SU-DHL-6 (cell line): ENCODE results near the gene SPINK14.

ENCODE experiments used
- H2AFZ ChIP-seq: fragments of 200-600 bp; sonication (generic); 2 replicates; pipeline ENCODE4 v1.6.1; 2014; ENCODE audit warnings: low read depth, mild to moderate bottlenecking, moderate library complexity, mixed read lengths, antibody characterized with exemption, low read length; ENCODE audit not compliant: severe bottlenecking
- H3F3A ChIP-seq: fragments of 200-600 bp; shearing (Covaris generic); 2 replicates; pipeline ENCODE4 v1.6.0; 2016; ENCODE audit warnings: antibody characterized with exemption, mild to moderate bottlenecking; ENCODE audit not compliant: insufficient read depth
- H3K27ac ChIP-seq: fragments of 200-600 bp; sonication (generic); 2 replicates; pipeline ENCODE4 v1.5.1; 2016; ENCODE audit warnings: low read depth, mild to moderate bottlenecking, low read length, moderate library complexity, mixed read lengths
- H3K27me3 ChIP-seq: fragments of 200-600 bp; sonication (generic), shearing (Covaris generic); 2 replicates; pipeline ENCODE4 v1.6.0; 2014; ENCODE audit warnings: mild to moderate bottlenecking, low read length
- H3K36me3 ChIP-seq: fragments of 200-600 bp; sonication (generic); 2 replicates; pipeline ENCODE4 v1.6.1; 2014; ENCODE audit warnings: mild to moderate bottlenecking, low read length, mixed read lengths
- H3K4me2 ChIP-seq: fragments of 300-600, 200-600 bp; shearing (Covaris generic), sonication (generic); 2 replicates; pipeline ENCODE4 v1.6.0; 2014; ENCODE audit warnings: low read length, low read depth, mild to moderate bottlenecking; ENCODE audit not compliant: poor library complexity, severe bottlenecking
- H3K4me3 ChIP-seq: fragments of 200-600 bp; sonication (generic); 2 replicates; pipeline ENCODE4 v1.5.1; 2014; ENCODE audit warnings: antibody characterized with exemption, low read length, mild to moderate bottlenecking, mixed read lengths; ENCODE audit not compliant: insufficient read depth, poor library complexity, severe bottlenecking
- H3K79me2 ChIP-seq: fragments of 200-600 bp; sonication (generic); 2 replicates; pipeline ENCODE4 v1.6.1; 2014; ENCODE audit warnings: mild to moderate bottlenecking, low read length, moderate library complexity; ENCODE audit not compliant: insufficient read depth
- H3K9ac ChIP-seq: fragments of 200-600 bp; sonication (generic); 2 replicates; pipeline ENCODE4 v1.7.0; 2014; ENCODE audit warnings: mild to moderate bottlenecking, low read length
- H3K9me2 ChIP-seq: fragments of 200-600 bp; sonication (generic); replicated peaks from 2 replicates; pipeline ENCODE4 v1.6.1; 2014; ENCODE audit warnings: low read length; ENCODE audit not compliant: insufficient read depth
- H3K9me3 ChIP-seq: fragments of 200-600 bp; sonication (generic); 2 replicates; pipeline ENCODE4 v1.6.1; 2014; ENCODE audit warnings: low read length, mixed read lengths; ENCODE audit not compliant: insufficient read depth
- H4K20me1 ChIP-seq: fragments of 200-600 bp; sonication (generic); 2 replicates; pipeline ENCODE4 v1.6.1; 2014; ENCODE audit warnings: low read depth, mild to moderate bottlenecking, antibody characterized with exemption, low read length, moderate library complexity, mixed read lengths
- EZH2phosphoT487 ChIP-seq: fragments of 200-600 bp; sonication (generic), shearing (Covaris generic); conservative IDR thresholded peaks from 2 replicates; pipeline ENCODE4 v1.6.1; 2018; ENCODE audit warnings: mild to moderate bottlenecking, antibody characterized with exemption, low read length, moderate library complexity, mixed read lengths
- TF ChIP-seq, protein P1 (sequence below): fragments of 200-600 bp; sonication (generic); IDR thresholded peaks from one replicate; pipeline ENCODE4 v1.5.1; 2017; ENCODE audit warnings: antibody characterized with exemption, mild to moderate bottlenecking, low read length, moderate library complexity; ENCODE audit not compliant: insufficient read depth, poor library complexity, severe bottlenecking

Gene SPINK14

DNA sequence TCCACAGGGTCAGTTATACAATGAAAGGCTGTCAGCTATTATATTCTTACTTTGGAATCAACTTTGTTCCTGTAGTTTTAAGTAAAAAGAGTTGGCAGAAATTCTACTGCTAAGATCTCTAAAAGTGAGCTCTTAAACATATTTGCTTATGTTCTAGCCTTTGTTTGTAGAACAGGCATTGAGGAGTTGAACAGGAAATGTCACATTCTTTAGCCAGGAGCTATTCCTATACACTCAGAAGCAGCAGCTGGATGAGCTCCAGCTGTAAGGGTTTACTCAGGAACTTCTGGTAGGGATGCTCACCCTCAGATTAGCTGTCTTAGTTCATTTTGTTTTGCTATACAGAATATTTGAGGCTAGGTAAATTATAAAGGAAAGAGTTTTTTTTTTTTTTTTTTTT, 22.4 kb upstream of the SPINK14 start:
- no peak for TF ChIP-seq EZH2phosphoT487
- TF ChIP-seq, protein P1, sequence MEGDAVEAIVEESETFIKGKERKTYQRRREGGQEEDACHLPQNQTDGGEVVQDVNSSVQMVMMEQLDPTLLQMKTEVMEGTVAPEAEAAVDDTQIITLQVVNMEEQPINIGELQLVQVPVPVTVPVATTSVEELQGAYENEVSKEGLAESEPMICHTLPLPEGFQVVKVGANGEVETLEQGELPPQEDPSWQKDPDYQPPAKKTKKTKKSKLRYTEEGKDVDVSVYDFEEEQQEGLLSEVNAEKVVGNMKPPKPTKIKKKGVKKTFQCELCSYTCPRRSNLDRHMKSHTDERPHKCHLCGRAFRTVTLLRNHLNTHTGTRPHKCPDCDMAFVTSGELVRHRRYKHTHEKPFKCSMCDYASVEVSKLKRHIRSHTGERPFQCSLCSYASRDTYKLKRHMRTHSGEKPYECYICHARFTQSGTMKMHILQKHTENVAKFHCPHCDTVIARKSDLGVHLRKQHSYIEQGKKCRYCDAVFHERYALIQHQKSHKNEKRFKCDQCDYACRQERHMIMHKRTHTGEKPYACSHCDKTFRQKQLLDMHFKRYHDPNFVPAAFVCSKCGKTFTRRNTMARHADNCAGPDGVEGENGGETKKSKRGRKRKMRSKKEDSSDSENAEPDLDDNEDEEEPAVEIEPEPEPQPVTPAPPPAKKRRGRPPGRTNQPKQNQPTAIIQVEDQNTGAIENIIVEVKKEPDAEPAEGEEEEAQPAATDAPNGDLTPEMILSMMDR, result no peak
- Histone ChIP-seq H3K79me2 (no peaks in the 10 kb centered on the region), H3K36me3 (no peaks in the 10 kb centered on the region), H3K27me3 (no peaks in the 10 kb centered on the region; the same call in 1 of the 2 replicates), H3K9me2 (no peaks in the 10 kb centered on the region), H3F3A (no peaks in the 10 kb centered on the region), H3K4me2 (no peak overlapping the region), H3K9ac (no peak overlapping the region), H3K9me3 (no peaks in the 10 kb centered on the region), H4K20me1 (no peaks in the 10 kb centered on the region), H3K4me3 (no peak overlapping the region), H3K27ac (no peak overlapping the region), H2AFZ (no peak overlapping the region)

DNA sequence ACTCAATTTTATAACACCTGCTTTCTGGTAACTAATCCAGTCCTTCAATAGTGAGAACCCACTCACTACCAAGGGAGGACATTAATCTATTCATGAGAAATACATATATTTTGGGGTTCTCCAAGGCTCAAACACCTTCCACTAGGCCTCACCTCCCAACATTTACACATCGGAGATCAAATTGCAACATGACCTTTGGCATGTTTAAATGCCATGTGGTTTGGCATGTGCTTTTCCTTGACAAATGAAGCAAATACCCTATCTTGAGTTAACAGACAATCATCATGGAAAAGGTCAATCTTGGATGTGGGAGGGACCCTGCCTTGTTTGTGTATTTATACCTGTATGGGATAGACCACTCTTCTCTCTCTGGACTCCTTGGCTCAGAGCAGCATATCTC, 21.9 kb upstream of the SPINK14 start:
- H3K27ac ChIP-seq, result no peak overlapping the region
- H2AFZ ChIP-seq, result no peak overlapping the region
- H3K9me2 ChIP-seq, result no peaks in the 10 kb centered on the region
- H3K9me3 ChIP-seq, result no peaks in the 10 kb centered on the region
- H3F3A ChIP-seq, result no peaks in the 10 kb centered on the region
- no peak for TF ChIP-seq EZH2phosphoT487
- TF ChIP-seq, protein P1, result no peak
- H3K4me3 ChIP-seq, result no peak overlapping the region
- no peaks in the 10 kb centered on the region for H3K79me2 ChIP-seq
- H3K4me2 ChIP-seq, result no peak overlapping the region
- no peaks in the 10 kb centered on the region; the same call in 1 of the 2 replicates for H3K27me3 ChIP-seq
- H3K36me3 ChIP-seq, result no peaks in the 10 kb centered on the region
- H3K9ac ChIP-seq, result no peak overlapping the region
- H4K20me1 ChIP-seq, result no peaks in the 10 kb centered on the region

DNA sequence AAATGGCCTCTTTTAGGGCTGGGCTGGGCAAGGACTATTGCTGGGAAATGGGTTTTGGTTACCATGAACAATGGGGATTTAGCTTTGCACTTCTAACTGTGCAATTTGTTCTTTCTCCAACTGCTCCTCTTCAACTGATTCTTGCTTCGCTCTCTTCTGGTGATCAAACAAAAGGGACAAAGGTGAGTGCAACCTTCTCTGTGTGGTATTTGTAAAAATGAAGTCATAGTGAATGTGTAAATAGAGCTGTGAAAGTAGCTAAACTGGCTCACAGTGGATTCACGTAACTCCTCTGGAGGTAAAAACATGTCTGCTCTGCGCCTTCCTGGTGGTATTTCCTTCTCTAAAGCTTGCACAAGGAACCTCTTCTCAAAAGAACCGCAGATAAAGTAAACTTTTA, 20.9 kb upstream of the SPINK14 start:
- TF ChIP-seq EZH2phosphoT487, result no peak
- H3F3A ChIP-seq, result no peaks in the 10 kb centered on the region
- H3K36me3 ChIP-seq, result no peaks in the 10 kb centered on the region
- no peaks in the 10 kb centered on the region; the same call in 1 of the 2 replicates for H3K27me3 ChIP-seq
- no peak overlapping the region for H3K9ac ChIP-seq
- H3K4me2 ChIP-seq, result no peak overlapping the region
- H3K9me2 ChIP-seq, result no peaks in the 10 kb centered on the region
- H3K79me2 ChIP-seq, result no peaks in the 10 kb centered on the region
- no peaks in the 10 kb centered on the region for H3K9me3 ChIP-seq
- H2AFZ ChIP-seq, result no peak overlapping the region
- H3K4me3 ChIP-seq, result no peak overlapping the region
- H4K20me1 ChIP-seq, result no peaks in the 10 kb centered on the region
- H3K27ac ChIP-seq, result no peak overlapping the region

DNA sequence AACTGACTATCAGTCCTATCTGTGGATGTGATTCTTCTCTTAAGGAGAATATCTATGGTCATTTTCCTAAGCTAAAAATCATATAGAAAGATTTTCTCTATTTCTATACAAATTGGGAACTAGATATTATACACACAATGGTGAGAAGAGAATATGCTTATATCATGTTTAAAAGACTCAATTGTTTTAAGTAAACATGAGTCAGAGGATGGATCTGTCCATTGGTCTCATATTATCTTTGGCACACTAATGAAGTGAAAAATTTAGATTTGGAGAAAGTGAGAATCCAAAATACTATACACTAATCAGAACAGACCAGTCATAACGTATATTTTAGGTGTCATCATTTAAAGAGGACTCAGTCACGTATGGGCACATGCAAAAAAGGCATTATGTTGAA, 16.5 kb upstream of the SPINK14 start:
- Histone ChIP-seq H3K9ac (no peak overlapping the region), H4K20me1 (no peaks in the 10 kb centered on the region), H3K27ac (no peak overlapping the region), H3K9me2 (no peaks in the 10 kb centered on the region), H3K9me3 (no peaks in the 10 kb centered on the region), H3K4me2 (no peak overlapping the region), H3K36me3 (no peaks in the 10 kb centered on the region), H2AFZ (no peak overlapping the region), H3F3A (no peaks in the 10 kb centered on the region), H3K79me2 (no peaks in the 10 kb centered on the region), H3K27me3 (no peaks in the 10 kb centered on the region; the same call in 1 of the 2 replicates), H3K4me3 (no peak overlapping the region)
- no peak for TF ChIP-seq EZH2phosphoT487
- TF ChIP-seq, protein P1, result no peak
